Hepatocyte (in vitro differentiated cells): ENCODE results near the gene ANKEF1. TPM values are rescaled to one million over a fixed set of nuclear protein-coding genes. Genes with fewer than 3 reads are reported as not detected.

ENCODE experiments used
- DNase-seq: peaks from one replicate; pipeline ENCODE4 v3.0.0-alpha.2; 2016; ENCODE audit warnings: low spot score
- H2AFZ ChIP-seq: fragments of 200-600 bp; sonication (generic); 2 replicates; pipeline ENCODE4 v1.6.0; 2016; ENCODE audit warnings: antibody characterized with exemption, mild to moderate bottlenecking
- H3K27ac ChIP-seq: fragments of 200-600 bp; sonication (generic); 2 replicates; pipeline ENCODE4 v1.5.1; 2016; ENCODE audit warnings: mild to moderate bottlenecking
- H3K27me3 ChIP-seq: fragments of 200-600 bp; sonication (generic); 2 replicates; pipeline ENCODE4 v1.6.1; 2016
- H3K36me3 ChIP-seq: fragments of 200-600 bp; sonication (generic); replicated peaks from 2 replicates; pipeline ENCODE4 v1.5.1; 2016; ENCODE audit warnings: low read depth; ENCODE audit not compliant: insufficient read depth
- H3K4me1 ChIP-seq: fragments of 200-600 bp; sonication (generic); 2 replicates; pipeline ENCODE4 v1.5.1; 2016; ENCODE audit warnings: mild to moderate bottlenecking, moderate library complexity; ENCODE audit not compliant: insufficient read depth
- H3K4me2 ChIP-seq: fragments of 200-600 bp; sonication (generic); 2 replicates; pipeline ENCODE4 v1.6.0; 2016
- H3K4me3 ChIP-seq: fragments of 200-600 bp; sonication (generic); 2 replicates; pipeline ENCODE4 v1.5.1; 2016; ENCODE audit warnings: mild to moderate bottlenecking
- H3K79me2 ChIP-seq: fragments of 200-600 bp; sonication (generic); 2 replicates; pipeline ENCODE4 v1.6.0; 2017; ENCODE audit warnings: mild to moderate bottlenecking
- H3K9me2 ChIP-seq: fragments of 200-600 bp; sonication (generic); replicated peaks from 2 replicates; pipeline ENCODE4 v1.6.0; 2017; ENCODE audit warnings: mild to moderate bottlenecking; ENCODE audit not compliant: insufficient read depth
- H3K9me3 ChIP-seq: fragments of 200-600 bp; sonication (generic); 2 replicates; pipeline ENCODE4 v1.5.1; 2016; ENCODE audit warnings: low read depth, mild to moderate bottlenecking
- H4K20me1 ChIP-seq: fragments of 200-600 bp; sonication (generic); 2 replicates; pipeline ENCODE4 v1.6.0; 2016; ENCODE audit warnings: mild to moderate bottlenecking; ENCODE audit not compliant: insufficient read depth, poor library complexity, severe bottlenecking
- EZH2 ChIP-seq: fragments of 200-600 bp; sonication (generic); IDR thresholded peaks from 2 replicates; pipeline ENCODE4 v1.6.1; 2016; ENCODE audit warnings: antibody characterized with exemption, mild to moderate bottlenecking, borderline replicate concordance
- EZH2phosphoT487 ChIP-seq: fragments of 200-600 bp; sonication (generic); IDR thresholded peaks from one replicate; pipeline ENCODE4 v1.6.1; 2018; ENCODE audit warnings: antibody characterized with exemption, mild to moderate bottlenecking, low read depth, moderate library complexity; ENCODE audit not compliant: unreplicated experiment, severe bottlenecking
- WGBS: methylation state at CpG from one replicate; pipeline ENCODE4 v1.1.6; 2016; ENCODE audit warnings: low lambda C conversion rate; ENCODE audit errors: missing lambda C conversion rate; 5-methylcytosine and 5-hydroxymethylcytosine counted together
- polyA plus RNA-seq: library from polyadenylated mRNA; unstranded; fragments of >200 nt; fragmentation: Nextera tagmentation; extraction: Ambion mirVana; gene quantifications from 2 replicates; pipeline ENCODE4 v1.2.1, GENCODE V29; 2016
- total RNA-seq: library from RNA; depleted of rRNA; stranded (reverse); fragments of >200 nt; gene quantifications from 2 replicates; pipeline ENCODE4 v1.2.3, GENCODE V29; 2014
- TF ChIP-seq, protein P1 (sequence below): fragments of 200-600 bp; sonication (generic); IDR thresholded peaks from 2 replicates; pipeline ENCODE4 v1.5.1; 2016; ENCODE audit warnings: antibody characterized with exemption, mild to moderate bottlenecking; ENCODE audit not compliant: poor library complexity

The ANKEF1 gene
- total and polyA plus RNA-seq, 2 experiments from 2014 or later, result 1.2 to 4.7 TPM

GRCh38 chr20:10006447-10007090 lies 28.2 kb upstream of the ANKEF1 start:
- WGBS, result 76% methylated on average over 4 of the region's 4 CpGs
- TF ChIP-seq, protein P1, sequence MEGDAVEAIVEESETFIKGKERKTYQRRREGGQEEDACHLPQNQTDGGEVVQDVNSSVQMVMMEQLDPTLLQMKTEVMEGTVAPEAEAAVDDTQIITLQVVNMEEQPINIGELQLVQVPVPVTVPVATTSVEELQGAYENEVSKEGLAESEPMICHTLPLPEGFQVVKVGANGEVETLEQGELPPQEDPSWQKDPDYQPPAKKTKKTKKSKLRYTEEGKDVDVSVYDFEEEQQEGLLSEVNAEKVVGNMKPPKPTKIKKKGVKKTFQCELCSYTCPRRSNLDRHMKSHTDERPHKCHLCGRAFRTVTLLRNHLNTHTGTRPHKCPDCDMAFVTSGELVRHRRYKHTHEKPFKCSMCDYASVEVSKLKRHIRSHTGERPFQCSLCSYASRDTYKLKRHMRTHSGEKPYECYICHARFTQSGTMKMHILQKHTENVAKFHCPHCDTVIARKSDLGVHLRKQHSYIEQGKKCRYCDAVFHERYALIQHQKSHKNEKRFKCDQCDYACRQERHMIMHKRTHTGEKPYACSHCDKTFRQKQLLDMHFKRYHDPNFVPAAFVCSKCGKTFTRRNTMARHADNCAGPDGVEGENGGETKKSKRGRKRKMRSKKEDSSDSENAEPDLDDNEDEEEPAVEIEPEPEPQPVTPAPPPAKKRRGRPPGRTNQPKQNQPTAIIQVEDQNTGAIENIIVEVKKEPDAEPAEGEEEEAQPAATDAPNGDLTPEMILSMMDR, result no peak
- TF ChIP-seq EZH2, result no peak
- TF ChIP-seq EZH2phosphoT487, result no peak
- Histone ChIP-seq H4K20me1 (no peaks in the 10 kb centered on the region), H3K79me2 (no peaks in the 10 kb centered on the region), H2AFZ (no peak overlapping the region), H3K4me2 (no peak overlapping the region), H3K9me3 (no peaks in the 10 kb centered on the region), H3K9me2 (no peaks in the 10 kb centered on the region), H3K4me1 (peaks cover 13% of the 10 kb centered on the region), H3K27ac (no peak overlapping the region), H3K36me3 (no peaks in the 10 kb centered on the region), H3K4me3 (no peak overlapping the region), H3K27me3 (no peaks in the 10 kb centered on the region)
- no peak for DNase-seq

GRCh38 chr20:10007158-10007557 lies 27.6 kb upstream of the ANKEF1 start:
- Histone ChIP-seq H3K4me3 (no peak overlapping the region), H3K9me2 (no peaks in the 10 kb centered on the region), H3K79me2 (no peaks in the 10 kb centered on the region), H3K4me2 (no peak overlapping the region), H3K4me1 (peaks cover 13% of the 10 kb centered on the region), H3K27ac (no peak overlapping the region), H4K20me1 (no peaks in the 10 kb centered on the region), H2AFZ (no peak overlapping the region), H3K36me3 (no peaks in the 10 kb centered on the region), H3K27me3 (no peaks in the 10 kb centered on the region), H3K9me3 (no peaks in the 10 kb centered on the region)
- no peak for DNase-seq
- no peak for TF ChIP-seq EZH2phosphoT487
- TF ChIP-seq, protein P1, result no peak
- no peak for TF ChIP-seq EZH2
- WGBS, result 63% methylated on average over 2 of the region's 2 CpGs

GRCh38 chr20:10007747-10008146 lies 27.0 kb upstream of the ANKEF1 start:
- Histone ChIP-seq H3K4me3 (no peak overlapping the region), H3K27me3 (no peaks in the 10 kb centered on the region), H3K9me2 (no peaks in the 10 kb centered on the region), H4K20me1 (no peaks in the 10 kb centered on the region), H3K4me1 (peaks cover 11% of the 10 kb centered on the region), H3K4me2 (no peak overlapping the region), H3K36me3 (no peaks in the 10 kb centered on the region), H3K79me2 (no peaks in the 10 kb centered on the region), H2AFZ (no peak overlapping the region), H3K27ac (no peak overlapping the region), H3K9me3 (no peaks in the 10 kb centered on the region)
- TF ChIP-seq, protein P1, result no peak
- TF ChIP-seq EZH2phosphoT487, result no peak
- WGBS, result 89% methylated on average over 5 of the region's 5 CpGs
- no peak for DNase-seq
